SJSA1 (cell line): ENCODE data around the gene EML6. TPM values are rescaled to one million over a fixed set of nuclear protein-coding genes. Genes with fewer than 3 reads are reported as not detected.
"Not testable (repeated sequence)": the region's sequence is repeated elsewhere in the genome, so short reads cannot be mapped to it uniquely, and the experiment has no call there.

Source experiments
- DNase-seq, 2 experiments: peaks; one replicate each; pipeline ENCODE4 v3.0.0-alpha.2; 2015 to 2020; ENCODE audit warnings: low spot score in 2 of 2, low read depth in 1 of 2
- H3K27ac ChIP-seq: fragments of 250-450 bp; sonication (Bioruptor Pico); 2 replicates; pipeline ENCODE4 v1.5.1; 2020; ENCODE audit warnings: mild to moderate bottlenecking, moderate library complexity
- H3K27me3 ChIP-seq: fragments of 250-450 bp; sonication (Bioruptor Pico); replicated peaks from 2 replicates; pipeline ENCODE4 v1.5.1; 2020; ENCODE audit warnings: mild to moderate bottlenecking, moderate library complexity
- H3K36me3 ChIP-seq: fragments of 250-450 bp; sonication (Bioruptor Pico); 2 replicates; pipeline ENCODE4 v1.5.1; 2020; ENCODE audit warnings: mild to moderate bottlenecking
- H3K4me1 ChIP-seq: fragments of 250-450 bp; sonication (Bioruptor Pico); replicated peaks from 2 replicates; pipeline ENCODE4 v1.6.1; 2021; ENCODE audit warnings: mild to moderate bottlenecking
- H3K4me3 ChIP-seq: fragments of 250-450 bp; sonication (Bioruptor Pico); 2 replicates; pipeline ENCODE4 v1.5.1; 2020; ENCODE audit warnings: mild to moderate bottlenecking
- H3K9me3 ChIP-seq: fragments of 250-450 bp; sonication (Bioruptor Pico); replicated peaks from 2 replicates; pipeline ENCODE4 v1.5.1; 2020; ENCODE audit warnings: mild to moderate bottlenecking
- total RNA-seq: library from RNA; depleted of rRNA; stranded (reverse); fragments of >200 nt; shearing (Covaris generic); gene quantifications from 2 replicates; pipeline ENCODE4 v1.2.3, GENCODE V29; 2014

EML6 gene
- total RNA-seq, 1 experiment from 2014 or later: 1.3 TPM

- Histone ChIP-seq H3K4me1 (no peaks in the 10 kb centered on the region), H3K27ac (no peak overlapping the region), H3K27me3 (no peaks in the 10 kb centered on the region), H3K9me3 (no peaks in the 10 kb centered on the region), H3K4me3 (no peak overlapping the region), H3K36me3 (no peaks in the 10 kb centered on the region)
- no peak for DNase-seq
Measured at GRCh38 chr2:54695378-54695777, 28.1 kb upstream of the EML6 start.

- no peaks in the 10 kb centered on the region for H3K4me1 ChIP-seq
- no peak overlapping the region for H3K4me3 ChIP-seq
- no peaks in the 10 kb centered on the region for H3K9me3 ChIP-seq
- no peaks in the 10 kb centered on the region for H3K36me3 ChIP-seq
- no peaks in the 10 kb centered on the region for H3K27me3 ChIP-seq
- DNase-seq: no peak
- H3K27ac ChIP-seq: no peak overlapping the region
Measured at GRCh38 chr2:54697934-54698333, 25.5 kb upstream of the EML6 start.

- not testable (repeated sequence) for H3K4me1 ChIP-seq, H3K4me3 ChIP-seq, H3K27ac ChIP-seq, DNase-seq, H3K27me3 ChIP-seq, H3K36me3 ChIP-seq, H3K9me3 ChIP-seq
Measured at GRCh38 chr2:54698926-54699325, 24.5 kb upstream of the EML6 start.

GRCh38 chr2:54699665-54700064 is 23.8 kb upstream of the EML6 start:
- H3K27ac ChIP-seq: no peak overlapping the region
- no peaks in the 10 kb centered on the region for H3K36me3 ChIP-seq
- no peak overlapping the region for H3K4me3 ChIP-seq
- no peak for DNase-seq
- no peaks in the 10 kb centered on the region for H3K9me3 ChIP-seq
- no peaks in the 10 kb centered on the region for H3K4me1 ChIP-seq
- H3K27me3 ChIP-seq: no peaks in the 10 kb centered on the region

- Histone ChIP-seq H3K27me3 (no peaks in the 10 kb centered on the region), H3K4me1 (no peaks in the 10 kb centered on the region), H3K27ac (no peak overlapping the region), H3K4me3 (no peak overlapping the region), H3K36me3 (no peaks in the 10 kb centered on the region), H3K9me3 (no peaks in the 10 kb centered on the region)
- DNase-seq: no peak
Measured at GRCh38 chr2:54701029-54701428, 22.4 kb upstream of the EML6 start.

- DNase-seq: no peak
- Histone ChIP-seq H3K27me3 (no peaks in the 10 kb centered on the region), H3K27ac (no peak overlapping the region), H3K4me3 (no peak overlapping the region), H3K9me3 (no peaks in the 10 kb centered on the region), H3K36me3 (no peaks in the 10 kb centered on the region), H3K4me1 (no peaks in the 10 kb centered on the region)
Measured at GRCh38 chr2:54704238-54704637, 19.2 kb upstream of the EML6 start.

GRCh38 chr2:54704688-54705605 is 18.5 kb upstream of the EML6 start:
- no peaks in the 10 kb centered on the region for H3K4me1 ChIP-seq
- H3K27me3 ChIP-seq: no peaks in the 10 kb centered on the region
- no peaks in the 10 kb centered on the region for H3K36me3 ChIP-seq
- H3K27ac ChIP-seq: no peak overlapping the region
- H3K4me3 ChIP-seq: no peak overlapping the region
- DNase-seq: peak in 1 of 2 experiments; percentile 30
- no peaks in the 10 kb centered on the region for H3K9me3 ChIP-seq

GRCh38 chr2:54706622-54707021 is 16.8 kb upstream of the EML6 start:
- no peaks in the 10 kb centered on the region for H3K36me3 ChIP-seq
- H3K4me1 ChIP-seq: no peaks in the 10 kb centered on the region
- H3K9me3 ChIP-seq: no peaks in the 10 kb centered on the region
- no peak for DNase-seq
- no peak overlapping the region for H3K27ac ChIP-seq
- no peaks in the 10 kb centered on the region for H3K27me3 ChIP-seq
- no peak overlapping the region for H3K4me3 ChIP-seq

GRCh38 chr2:54708584-54709335 is 14.7 kb upstream of the EML6 start:
- DNase-seq: no peak
- H3K27me3 ChIP-seq: no peaks in the 10 kb centered on the region
- H3K4me1 ChIP-seq: no peaks in the 10 kb centered on the region
- no peak overlapping the region for H3K4me3 ChIP-seq
- H3K9me3 ChIP-seq: no peaks in the 10 kb centered on the region
- no peaks in the 10 kb centered on the region for H3K36me3 ChIP-seq
- no peak overlapping the region for H3K27ac ChIP-seq

GRCh38 chr2:54709336-54709809 is 14.1 kb upstream of the EML6 start:
- H3K4me3 ChIP-seq: no peak overlapping the region

GRCh38 chr2:54710216-54710615 is 13.2 kb upstream of the EML6 start:
- Histone ChIP-seq H3K4me3 (no peak overlapping the region), H3K27me3 (no peaks in the 10 kb centered on the region), H3K27ac (no peak overlapping the region), H3K9me3 (no peaks in the 10 kb centered on the region), H3K36me3 (no peaks in the 10 kb centered on the region), H3K4me1 (no peaks in the 10 kb centered on the region)
- no peak for DNase-seq

More at GRCh38 chr2:54709336-54709809, 14.1 kb upstream of the EML6 start:
- Histone ChIP-seq H3K36me3 (no peaks in the 10 kb centered on the region), H3K9me3 (no peaks in the 10 kb centered on the region), H3K4me1 (no peaks in the 10 kb centered on the region), H3K27ac (no peak overlapping the region), H3K27me3 (no peaks in the 10 kb centered on the region)
- DNase-seq: no peak

- Histone ChIP-seq H3K9me3 (0 out of 2 replicates have a peak, but pooled peaks cover 3% of the 10 kb centered on the region), H3K27ac (no peak overlapping the region), H3K27me3 (no peaks in the 10 kb centered on the region; the same call in none of the 2 replicates), H3K4me1 (no peaks in the 10 kb centered on the region), H3K36me3 (no peaks in the 10 kb centered on the region), H3K4me3 (no peak overlapping the region)
- no peak for DNase-seq
Measured at GRCh38 chr2:54712516-54712915, 10.9 kb upstream of the EML6 start.

- Histone ChIP-seq H3K4me3 (no peak overlapping the region), H3K36me3 (no peaks in the 10 kb centered on the region), H3K27me3 (no peaks in the 10 kb centered on the region; the same call in none of the 2 replicates), H3K4me1 (no peaks in the 10 kb centered on the region), H3K27ac (no peak overlapping the region), H3K9me3 (0 out of 2 replicates have a peak, but pooled peaks cover 3% of the 10 kb centered on the region)
- no peak for DNase-seq
Measured at GRCh38 chr2:54714996-54715395, 8.5 kb upstream of the EML6 start.

GRCh38 chr2:54716375-54716774 is 7.1 kb upstream of the EML6 start:
- H3K36me3 ChIP-seq: no peaks in the 10 kb centered on the region

More at GRCh38 chr2:54716375-54716774, 7.1 kb upstream of the EML6 start:
- Histone ChIP-seq H3K9me3 (0 out of 2 replicates have a peak, but pooled peaks cover 3% of the 10 kb centered on the region), H3K4me1 (no peaks in the 10 kb centered on the region), H3K27me3 (no peaks in the 10 kb centered on the region; the same call in none of the 2 replicates), H3K4me3 (no peak overlapping the region), H3K27ac (no peak overlapping the region)
- DNase-seq: no peak
